B cell (primary cell): Measurements from ENCODE around the gene MPST. TPM values are rescaled to one million over a fixed set of nuclear protein-coding genes. Genes with fewer than 3 reads are reported as not detected.

Source experiments
- ATAC-seq: fragments of 200-7000 bp; cut with Tn5 transposase; one replicate; pipeline ENCODE4 v1.10.0; 2021; ENCODE audit warnings: low read depth, mild to moderate bottlenecking, moderate number of reproducible peaks, moderate library complexity
- CTCF ChIA-PET: fragments of 350-600 bp; sonication (Branson Sonifier 250); formaldehyde crosslinking; loops from one replicate; lab custom pipeline; 2021; ENCODE audit warnings: antibody characterized with exemption, inconsistent platforms; lab: Charles Lee
- POLR2A ChIA-PET: fragments of 350-600 bp; sonication (Branson Sonifier 250); formaldehyde crosslinking; loops from one replicate; lab custom pipeline; 2021; ENCODE audit warnings: antibody characterized with exemption; lab: Charles Lee
- DNase-seq: peaks from one replicate; pipeline ENCODE4 v3.0.0; 2013
- H2AFZ ChIP-seq: 2 replicates; pipeline ENCODE4 v1.6.1; 2012; ENCODE audit warnings: mild to moderate bottlenecking, low read depth, low read length; ENCODE audit not compliant: insufficient read depth, poor library complexity, severe bottlenecking
- H3K27ac ChIP-seq, 2 donors: 1 replicate in 1 of 2; 2 replicates in 1 of 2; pipeline ENCODE4 v1.5.1; 2012 to 2013; ENCODE audit warnings: low read length in 2 of 2, mild to moderate bottlenecking in 2 of 2, moderate library complexity in 1 of 2
- H3K27me3 ChIP-seq, 4 experiments: fragments of 200-600 bp in 1 of 4; sonication (generic) in 1 of 4; replicated peaks in 1 of 4; 1 replicate in 2 of 4; 2 replicates in 2 of 4; pipeline versions ENCODE4 v1.6.1 to v1.7.0; 2013 to 2016; ENCODE audit warnings: low read length in 3 of 4, mild to moderate bottlenecking in 2 of 4, mixed read lengths in 1 of 4, moderate library complexity in 1 of 4; ENCODE audit not compliant: insufficient read depth in 4 of 4, control insufficient read depth in 3 of 4; ENCODE audit errors: control extremely low read depth in 1 of 4
- H3K36me3 ChIP-seq, 2 experiments: replicated peaks in 1 of 2; 1 replicate in 1 of 2; 2 replicates in 1 of 2; pipeline versions ENCODE4 v1.6.1 to v1.7.1; 2013; ENCODE audit warnings: low read length in 1 of 2; ENCODE audit not compliant: insufficient read depth in 2 of 2, control insufficient read depth in 1 of 2; ENCODE audit errors: control extremely low read depth in 1 of 2, extremely low read depth in 1 of 2
- H3K4me1 ChIP-seq, 2 donors: fragments of 200-600 bp in 1 of 2; sonication (generic) in 1 of 2; 1 replicate in 1 of 2; 2 replicates in 1 of 2; pipeline versions ENCODE4 v1.5.1 to v1.6.1; 2013 to 2017; ENCODE audit warnings: low read length in 2 of 2; ENCODE audit not compliant: control insufficient read depth in 2 of 2, insufficient read depth in 2 of 2
- H3K4me2 ChIP-seq: replicated peaks from 2 replicates; pipeline ENCODE3; 2012; ENCODE audit warnings: mild to moderate bottlenecking, low read depth, low read length; ENCODE audit not compliant: poor library complexity, severe bottlenecking
- H3K4me3 ChIP-seq, 5 experiments: fragments of 200-600 bp in 1 of 5; sonication (generic) in 1 of 5; 1 replicate in 3 of 5; 2 replicates in 2 of 5; pipeline versions ENCODE4 v1.5.1 to v1.7.0; 2011 to 2016; ENCODE audit warnings: low read length in 4 of 5, mild to moderate bottlenecking in 4 of 5, low read depth in 2 of 5, control low read depth in 1 of 5, moderate library complexity in 1 of 5; ENCODE audit not compliant: insufficient read depth in 1 of 5; ENCODE audit errors: control extremely low read depth in 1 of 5, extremely low read depth in 1 of 5
- H3K79me2 ChIP-seq: fragments of 200-600 bp; sonication (generic); one replicate; pipeline ENCODE4 v1.6.0; 2016; ENCODE audit warnings: low read length; ENCODE audit not compliant: control insufficient read depth, insufficient read depth
- H3K9ac ChIP-seq: fragments of 200-600 bp; sonication (generic); 2 replicates; pipeline ENCODE4 v1.6.1; 2017; ENCODE audit warnings: mild to moderate bottlenecking, low read length, moderate library complexity
- H3K9me3 ChIP-seq, 3 donors: one replicate each; pipeline versions ENCODE4 v1.6.1 to v1.7.1; 2013; ENCODE audit warnings: low read length in 2 of 3; ENCODE audit not compliant: control insufficient read depth in 2 of 3, insufficient read depth in 1 of 3; ENCODE audit errors: control extremely low read depth in 1 of 3
- H4K20me1 ChIP-seq: 2 replicates; pipeline ENCODE4 v1.6.0; 2012; ENCODE audit warnings: mild to moderate bottlenecking, low read length; ENCODE audit not compliant: insufficient read depth, control insufficient read depth, poor library complexity, severe bottlenecking
- H3K27ac Mint-ChIP-seq: one replicate; pipeline ENCODE4 v1.8.0; 2021; ENCODE audit warnings: mixed read lengths
- H3K27me3 Mint-ChIP-seq: one replicate; pipeline ENCODE4 v1.8.0; 2021; ENCODE audit warnings: mixed read lengths
- H3K4me1 Mint-ChIP-seq: one replicate; pipeline ENCODE4 v1.8.0; 2021; ENCODE audit warnings: mixed read lengths
- H3K4me3 Mint-ChIP-seq: one replicate; pipeline ENCODE4 v1.8.0; 2021; ENCODE audit warnings: mixed read lengths
- H3K9me3 Mint-ChIP-seq: one replicate; pipeline ENCODE4 v1.8.0; 2022; ENCODE audit warnings: mixed read lengths; ENCODE audit not compliant: insufficient read depth
- CTCF ChIP-seq: fragments of 200-600 bp; IDR thresholded peaks from one replicate; pipeline ENCODE4 v1.8.0; 2022; ENCODE audit warnings: antibody characterized with exemption, mild to moderate bottlenecking
- EZH2 ChIP-seq: IDR thresholded peaks from 2 replicates; pipeline ENCODE4 v1.6.1; 2012; ENCODE audit warnings: borderline replicate concordance, low read depth, mild to moderate bottlenecking, moderate library complexity, low read length; ENCODE audit not compliant: insufficient read depth, poor library complexity, severe bottlenecking
- whole genome bisulfite sequencing: methylation state at CpG from one replicate; pipeline ENCODE4 v1.1.5; 2013; ENCODE audit warnings: missing lambda C conversion rate; ENCODE audit not compliant: insufficient coverage; 5-methylcytosine and 5-hydroxymethylcytosine counted together
- intact Hi-C: fragments of 100-400 bp; cut with micrococcal nuclease; formaldehyde crosslinking; loops from one replicate; pipeline ENCODE4 v1.10.0; 2022
- polyA plus RNA-seq: library from polyadenylated mRNA; depleted of rRNA; stranded (reverse); fragments of >200 nt; gene quantifications from 2 replicates; pipeline ENCODE4 v1.2.3, GENCODE V29; 2012
- total RNA-seq, 2 donors: library from RNA; stranded (reverse); fragments of 120-200 nt in 1 of 2; gene quantifications; 1 replicate in 1 of 2; 2 replicates in 1 of 2; pipeline versions ENCODE4 v1.2.3 to v1.2.4, GENCODE V29; 2013 to 2022

The MPST gene
- total and polyA plus RNA-seq, 2 donors (not counting 1 experiment from before 2014, with no cell fraction given): 11.2 to 17.7 TPM

- Histone ChIP-seq H2AFZ (no peak overlapping the region), H4K20me1 (no peaks in the 10 kb centered on the region), H3K27me3 (peaks cover 0 to 11% (median 3%) of the 10 kb centered on the region in 4 experiments), H3K4me3 (no peak overlapping the region), H3K4me1 (no peaks in the 10 kb centered on the region), H3K9ac (no peak overlapping the region), H3K9me3 (no peaks in the 10 kb centered on the region), H3K79me2 (no peaks in the 10 kb centered on the region), H3K27ac (no peak overlapping the region), H3K36me3 (peaks cover 0 to 13% of the 10 kb centered on the region in 2 experiments), H3K4me2 (no peak overlapping the region)
- 85% methylated on average over 26 of the region's 28 CpGs for WGBS
- Mint-ChIP-seq H3K9me3 (no peaks in the 10 kb centered on the region), H3K27ac (no peak overlapping the region), H3K4me1 (no peaks in the 10 kb centered on the region), H3K27me3 (peaks cover 9% of the 10 kb centered on the region), H3K4me3 (no peak overlapping the region)
- CTCF ChIA-PET: no interaction called here
- DNase-seq (no peak), ATAC-seq (no peak)
- intact Hi-C loops: no loop called here
- TF ChIP-seq EZH2 (no peak), CTCF (no peak)
- POLR2A ChIA-PET: no interaction called here
These were observed 44.2 kb downstream of the MPST start for GRCh38 chr22:37063431-37064420.

- no peak overlapping the region for H3K27ac Mint-ChIP-seq
- peaks cover 0 to 18% (median 6%) of the 10 kb centered on the region in 4 experiments for H3K27me3 ChIP-seq
- H3K36me3 ChIP-seq: peaks cover 0 to 12% of the 10 kb centered on the region in 2 experiments
- intact Hi-C loops: no loop called here
- WGBS: 96% methylated on average over 11 of the region's 11 CpGs
- H3K79me2 ChIP-seq: no peaks in the 10 kb centered on the region
- no peaks in the 10 kb centered on the region for H4K20me1 ChIP-seq
- H3K4me2 ChIP-seq: no peak overlapping the region
- TF ChIP-seq EZH2 (no peak), CTCF (no peak)
- no peaks in the 10 kb centered on the region for H3K4me1 ChIP-seq
- no peak overlapping the region for H3K4me3 Mint-ChIP-seq
- POLR2A ChIA-PET: no interaction called here
- ATAC-seq (no peak), DNase-seq (no peak)
- no peak overlapping the region for H2AFZ ChIP-seq
- no peak overlapping the region for H3K27ac ChIP-seq
- no peaks in the 10 kb centered on the region for H3K4me1 Mint-ChIP-seq
- H3K9ac ChIP-seq: no peak overlapping the region
- H3K27me3 Mint-ChIP-seq: peaks cover 12% of the 10 kb centered on the region
- CTCF ChIA-PET: no interaction called here
- H3K9me3 ChIP-seq: no peaks in the 10 kb centered on the region
- no peak overlapping the region for H3K4me3 ChIP-seq
- no peaks in the 10 kb centered on the region for H3K9me3 Mint-ChIP-seq
These were observed 45.0 kb downstream of the MPST start for GRCh38 chr22:37064553-37064952.
